Activated naive CD4-positive, alpha-beta T cell treated with Interleukin-2 at 50 U/mL for 16 hours (primary cell): ENCODE data around the gene SDHAF2.
"Not testable (repeated sequence)": the region's sequence is repeated elsewhere in the genome, so short reads cannot be mapped to it uniquely, and the experiment has no call there.

ENCODE experiments used
- DNase-seq: peaks from one replicate; pipeline ENCODE4 v3.0.0-alpha.2; 2020

SDHAF2 gene

DNA sequence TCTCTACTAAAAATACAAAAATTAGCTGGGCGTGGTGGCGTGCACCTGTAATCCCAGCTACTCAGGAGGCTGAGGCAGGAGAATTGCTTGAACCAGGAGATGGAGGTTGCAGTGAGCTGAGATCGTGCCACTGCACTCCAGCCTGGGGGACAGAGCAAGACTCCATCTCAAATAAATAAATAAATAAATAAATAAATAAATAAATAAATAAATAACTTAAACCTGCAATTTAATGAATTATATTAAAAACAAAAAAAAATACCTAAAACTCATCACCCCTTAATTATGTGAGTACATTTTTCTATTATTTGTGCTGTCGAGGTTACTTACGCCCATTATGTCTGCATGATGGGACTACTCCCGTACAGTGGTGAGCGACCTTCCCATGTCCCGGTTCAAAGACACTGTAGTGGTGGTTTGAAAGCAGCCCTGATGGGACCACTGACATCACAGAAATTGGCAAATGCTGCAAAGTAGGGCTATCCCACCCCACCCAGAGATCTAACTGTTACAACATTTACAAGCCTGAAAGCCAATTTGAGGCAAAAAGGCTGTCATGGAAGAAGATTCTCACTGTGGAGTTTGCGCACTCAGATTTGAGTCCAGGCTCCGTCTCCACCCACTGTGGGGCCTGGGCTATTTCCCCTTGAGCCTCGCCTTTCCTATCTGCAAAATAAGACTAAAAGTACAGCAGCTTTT lies 49.6 kb downstream of the SDHAF2 start:
- DNase-seq, result not testable (repeated sequence)

DNA sequence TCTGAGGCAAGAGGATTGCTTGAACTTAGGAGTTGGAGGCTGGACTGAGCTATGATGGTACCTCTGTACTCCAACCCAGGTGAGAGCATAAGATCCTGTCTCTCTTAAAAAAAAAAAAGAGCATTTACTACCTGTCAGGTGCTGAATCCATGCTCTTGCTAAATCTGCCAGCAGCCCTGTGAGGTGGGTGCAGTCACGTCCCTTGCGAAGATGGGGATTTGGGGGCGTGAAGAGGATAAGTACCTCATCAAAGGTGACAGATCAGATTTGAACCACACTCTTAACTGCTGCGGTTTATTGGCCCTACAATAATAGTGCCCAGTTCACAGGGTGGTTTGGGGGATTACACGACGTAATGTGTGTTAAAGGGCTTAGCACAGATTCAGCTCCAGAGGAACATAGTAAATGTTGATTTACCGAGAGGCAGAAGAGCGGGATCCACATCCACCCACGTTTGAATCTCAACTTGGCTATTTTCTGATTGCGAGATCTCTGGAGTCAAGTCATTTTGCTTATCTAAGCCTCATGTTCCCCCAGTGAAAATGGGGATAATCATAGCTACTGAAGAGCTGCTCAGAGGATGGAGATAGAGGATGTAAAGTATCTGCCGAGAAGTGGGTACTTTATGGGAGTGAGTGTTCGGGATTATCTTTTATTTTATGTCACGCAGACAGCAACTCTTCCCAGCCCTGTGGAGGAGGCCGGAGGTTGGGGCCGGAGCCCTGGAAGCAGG lies 50.5 kb downstream of the SDHAF2 start:
- no peak for DNase-seq

DNA sequence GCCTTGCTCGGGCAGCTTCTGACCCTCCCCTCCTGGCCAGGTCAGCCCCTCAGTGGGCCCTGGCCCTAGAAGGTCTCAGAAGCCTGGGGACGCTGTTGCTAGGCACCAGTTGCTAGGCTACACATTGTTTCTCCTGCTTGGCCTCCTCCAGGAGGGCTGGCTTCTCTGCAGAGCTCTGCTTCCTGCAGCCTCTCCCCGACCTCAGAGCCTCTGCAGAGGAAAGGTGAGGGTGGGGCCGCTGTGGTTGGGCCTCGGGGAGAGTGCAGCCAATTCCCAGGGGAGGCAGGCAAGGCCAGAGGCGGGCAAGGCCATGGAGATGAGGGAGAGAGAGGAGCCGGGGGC lies 51.0 kb downstream of the SDHAF2 start:
- no peak for DNase-seq

DNA sequence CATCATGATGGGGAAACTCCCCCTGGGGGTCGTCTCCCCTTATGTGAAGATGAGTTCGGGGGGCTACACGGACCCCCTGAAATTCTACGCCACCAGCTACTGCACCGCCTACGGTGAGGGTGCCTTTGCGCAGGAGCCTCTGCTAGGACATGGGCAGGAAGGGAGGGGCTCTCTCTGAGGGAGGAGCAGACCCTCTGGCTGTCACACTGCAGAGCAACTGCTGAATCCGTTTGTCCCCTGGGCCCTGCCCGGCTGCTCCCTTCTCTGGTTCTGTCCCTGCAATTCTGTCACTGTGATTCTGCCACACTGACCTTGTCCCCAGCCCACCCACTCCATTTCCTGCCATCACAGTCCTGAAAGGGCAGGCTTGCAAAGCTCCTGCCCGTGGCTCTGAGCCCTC lies 51.9 kb downstream of the SDHAF2 start:
- no peak for DNase-seq

DNA sequence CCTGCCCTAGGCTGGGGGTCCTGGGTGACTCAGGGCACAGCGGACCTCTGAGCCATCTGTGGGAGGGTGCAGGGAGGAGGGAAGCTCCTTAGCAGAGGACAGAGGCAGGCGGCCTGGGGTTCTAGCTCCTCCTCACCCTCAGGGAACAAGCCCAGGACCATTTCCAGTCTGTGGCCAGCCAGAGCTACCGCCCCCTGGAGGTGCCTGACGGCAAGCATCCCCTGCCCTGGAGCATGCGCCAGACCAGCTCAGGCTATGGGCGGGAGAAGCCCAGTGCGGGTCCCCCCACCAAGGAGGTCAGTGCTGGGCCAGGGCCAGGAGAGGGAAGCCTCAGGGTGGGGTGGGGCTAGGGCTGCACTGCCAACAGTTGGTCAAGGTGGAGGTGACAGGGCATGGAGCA lies 52.6 kb downstream of the SDHAF2 start:
- peak; percentile 23 for DNase-seq

DNA sequence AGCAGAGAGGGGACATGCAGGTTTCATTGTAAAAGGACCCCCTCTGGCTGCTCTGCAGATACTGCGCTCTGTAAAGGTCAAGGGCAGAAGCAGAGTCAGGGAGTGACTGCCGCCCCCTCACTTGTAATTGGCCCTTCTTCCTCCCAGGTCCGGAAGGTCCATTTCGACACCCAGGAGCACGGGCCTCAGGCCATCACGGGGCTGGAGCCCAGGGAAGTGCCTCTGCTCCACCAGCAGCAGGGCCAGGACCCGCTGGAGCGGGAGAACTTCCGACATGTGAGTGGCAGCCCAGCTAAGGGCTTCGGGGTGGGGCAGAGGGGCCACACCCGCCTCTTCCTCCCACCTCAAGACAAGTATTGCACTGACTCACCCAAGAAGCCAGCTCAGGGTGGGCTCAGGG lies 54.6 kb downstream of the SDHAF2 start:
- no peak for DNase-seq

DNA sequence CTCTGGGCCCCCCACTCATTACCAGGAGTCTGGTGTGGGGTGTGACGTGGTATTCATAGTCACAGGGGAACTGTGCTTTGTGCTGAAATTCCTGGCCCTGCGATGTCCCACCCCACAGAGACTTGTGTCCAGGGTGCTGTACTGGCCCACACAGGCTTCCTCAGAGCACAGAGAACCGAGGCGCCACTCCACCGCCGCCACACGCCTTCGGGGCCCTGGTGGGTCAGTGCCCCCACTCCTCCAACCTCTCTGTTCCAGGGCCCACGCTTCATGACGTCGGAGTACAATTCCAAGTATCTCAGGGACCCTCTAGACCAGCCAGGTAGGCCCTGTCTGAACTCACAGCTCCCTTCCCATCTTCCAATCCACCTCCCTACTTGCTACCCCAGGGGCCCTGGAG lies 55.2 kb downstream of the SDHAF2 start:
- DNase-seq, result no peak

DNA sequence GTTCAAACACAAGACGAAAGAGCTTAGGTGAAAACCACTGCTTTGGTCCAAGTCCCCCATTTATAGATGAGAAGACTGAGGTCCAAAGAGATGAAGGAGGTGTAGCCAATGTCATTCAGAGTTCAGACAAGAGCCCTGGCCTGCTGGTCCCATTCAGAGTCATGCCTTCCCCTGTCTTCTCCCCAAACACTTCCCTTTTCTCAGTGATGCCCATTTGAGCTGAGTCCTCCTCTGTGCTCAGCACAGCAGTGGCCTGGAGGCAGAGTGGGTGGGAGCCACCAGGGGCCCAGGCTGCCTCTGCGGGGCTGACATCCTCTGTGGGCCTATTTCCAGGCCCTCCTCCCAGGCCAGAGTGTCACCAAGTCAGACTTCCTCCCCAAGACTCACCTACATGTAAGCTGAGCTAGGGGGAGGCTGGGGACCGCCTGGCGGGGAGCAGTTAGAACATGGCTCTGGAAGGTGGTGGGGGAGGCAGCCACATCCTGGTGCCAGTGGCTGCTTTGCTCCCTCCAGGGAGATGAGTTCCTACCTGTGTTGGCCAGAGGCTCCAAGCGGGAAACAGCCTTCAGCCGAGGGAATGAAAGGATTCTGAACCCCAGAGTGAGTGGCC lies 56.2 kb downstream of the SDHAF2 start:
- no peak for DNase-seq

DNA sequence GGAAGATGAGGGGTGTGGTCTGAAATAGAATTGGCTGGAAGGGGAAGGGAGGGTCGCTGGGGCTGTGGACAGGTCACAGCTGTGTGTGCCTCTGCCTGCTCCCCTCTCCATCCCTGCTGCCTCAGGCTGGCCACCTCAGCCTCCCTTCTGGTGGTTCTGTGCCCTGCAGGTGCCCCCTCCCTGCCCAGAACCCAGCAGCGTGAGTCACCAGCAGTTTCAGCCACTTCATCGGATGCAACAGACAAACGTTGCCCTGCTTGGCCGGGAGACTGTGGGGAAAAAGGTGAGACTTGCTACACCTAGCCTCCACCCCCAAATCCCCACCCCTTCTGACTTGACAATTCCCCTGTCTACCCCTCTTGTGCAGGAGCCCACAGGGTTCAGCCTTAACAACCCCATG lies 56.9 kb downstream of the SDHAF2 start:
- DNase-seq, result no peak

DNA sequence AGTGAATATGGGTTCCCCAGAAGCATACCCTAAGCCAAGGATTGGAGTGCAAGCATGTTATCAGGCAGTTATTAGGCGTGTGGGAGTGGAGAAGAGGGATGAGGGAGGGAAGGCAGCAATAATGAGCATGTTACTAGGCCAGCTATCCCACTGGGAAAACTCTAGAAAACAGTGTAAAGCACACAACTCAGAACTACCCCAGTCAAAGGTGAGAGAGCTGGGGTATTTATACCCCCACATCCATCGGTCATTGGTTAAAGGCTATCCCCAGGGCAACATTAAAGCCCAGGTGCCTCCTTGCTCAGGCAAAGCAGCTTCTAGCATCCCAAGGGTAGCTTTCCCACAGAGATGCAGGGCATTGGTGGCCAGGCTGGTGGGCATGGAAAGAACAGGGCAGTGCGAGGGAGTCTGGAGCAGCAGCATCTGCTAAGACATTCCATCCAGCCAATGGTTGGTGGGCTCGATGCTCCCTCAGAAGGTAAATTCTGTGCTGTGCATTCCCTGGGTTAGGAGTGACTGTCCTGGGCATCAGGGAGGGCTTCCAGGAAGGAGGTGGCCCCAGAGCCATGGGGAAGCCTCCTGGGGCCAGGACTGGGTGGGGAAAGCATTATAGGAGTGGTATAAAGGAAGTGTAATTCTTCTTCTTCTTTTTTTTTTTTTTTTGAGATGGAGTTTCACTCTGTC lies 57.6 kb downstream of the SDHAF2 start:
- DNase-seq, result no peak

DNA sequence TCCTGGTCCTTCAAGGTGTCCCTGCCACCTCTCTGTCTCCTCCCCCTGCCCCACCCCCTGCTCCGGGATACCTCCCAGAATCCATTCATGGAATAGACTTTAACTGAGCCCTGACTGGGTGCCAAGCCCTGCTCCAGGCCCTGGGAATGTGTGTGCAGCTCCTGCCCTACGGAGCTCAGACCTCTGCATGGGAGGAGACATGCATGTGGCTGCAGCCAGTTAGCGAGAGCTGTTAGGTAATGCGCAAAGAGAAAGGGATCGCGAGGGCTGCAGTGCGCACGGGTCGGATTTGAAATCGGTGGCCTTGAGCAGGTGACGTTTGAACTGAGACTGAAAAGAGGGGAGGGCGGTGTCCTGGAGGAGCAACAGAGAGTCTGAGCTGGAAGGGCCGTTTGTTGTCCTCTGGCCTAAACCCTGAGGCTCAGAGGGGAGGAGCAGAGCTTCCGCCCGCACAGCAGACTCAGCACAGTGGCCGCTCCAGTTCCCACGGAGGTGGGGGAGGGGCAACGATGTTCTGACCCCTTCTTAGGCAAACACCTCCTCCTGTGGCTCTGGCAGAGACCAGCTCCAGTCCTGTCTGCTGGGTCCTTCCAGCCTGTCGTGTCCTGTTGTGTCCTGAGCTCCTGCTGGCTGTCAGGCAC lies 58.8 kb downstream of the SDHAF2 start:
- no peak for DNase-seq

DNA sequence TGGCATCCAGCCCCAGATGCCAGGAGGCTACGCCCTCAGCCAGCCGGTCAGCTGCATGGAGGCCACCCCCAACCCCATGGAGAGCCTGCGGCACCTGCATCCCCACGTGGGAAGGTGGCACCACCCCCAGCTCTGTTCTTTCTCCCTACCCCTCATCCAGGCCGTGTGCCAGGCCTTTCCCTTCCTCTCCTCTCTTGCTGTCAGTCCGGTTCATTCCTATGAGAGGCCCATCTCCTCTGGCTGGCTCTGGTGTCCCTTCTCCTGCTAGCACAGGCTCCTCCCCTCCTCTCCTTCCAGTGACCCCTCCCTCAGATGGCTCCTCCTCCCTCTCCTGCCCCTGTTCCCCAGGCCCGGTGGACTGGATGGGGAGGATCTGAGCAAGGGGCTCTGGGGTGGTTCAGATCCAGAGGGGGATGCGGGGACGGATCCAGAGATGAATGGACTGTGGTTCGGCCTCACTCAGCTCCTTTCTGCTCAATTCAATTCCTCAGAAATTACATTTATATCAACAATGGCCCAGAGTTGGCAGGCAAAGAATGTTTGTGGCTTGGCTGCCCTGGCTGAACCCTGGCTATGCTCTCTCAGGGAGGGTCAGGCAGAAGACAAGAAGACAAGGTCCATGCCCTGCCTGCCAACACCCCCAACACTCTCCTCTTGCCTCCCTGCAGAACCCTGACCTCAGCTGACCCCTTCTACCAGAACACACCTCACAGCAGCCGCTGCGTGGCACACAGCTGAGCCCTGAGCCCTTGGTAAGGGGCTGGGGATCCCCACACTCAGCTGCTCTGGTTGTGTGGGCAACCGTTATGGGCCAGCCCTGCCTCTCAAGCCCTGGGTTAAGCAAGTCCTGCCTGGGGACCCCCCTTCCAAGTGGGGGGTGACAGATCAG lies 60.2 kb downstream of the SDHAF2 start:
- DNase-seq, result no peak

DNA sequence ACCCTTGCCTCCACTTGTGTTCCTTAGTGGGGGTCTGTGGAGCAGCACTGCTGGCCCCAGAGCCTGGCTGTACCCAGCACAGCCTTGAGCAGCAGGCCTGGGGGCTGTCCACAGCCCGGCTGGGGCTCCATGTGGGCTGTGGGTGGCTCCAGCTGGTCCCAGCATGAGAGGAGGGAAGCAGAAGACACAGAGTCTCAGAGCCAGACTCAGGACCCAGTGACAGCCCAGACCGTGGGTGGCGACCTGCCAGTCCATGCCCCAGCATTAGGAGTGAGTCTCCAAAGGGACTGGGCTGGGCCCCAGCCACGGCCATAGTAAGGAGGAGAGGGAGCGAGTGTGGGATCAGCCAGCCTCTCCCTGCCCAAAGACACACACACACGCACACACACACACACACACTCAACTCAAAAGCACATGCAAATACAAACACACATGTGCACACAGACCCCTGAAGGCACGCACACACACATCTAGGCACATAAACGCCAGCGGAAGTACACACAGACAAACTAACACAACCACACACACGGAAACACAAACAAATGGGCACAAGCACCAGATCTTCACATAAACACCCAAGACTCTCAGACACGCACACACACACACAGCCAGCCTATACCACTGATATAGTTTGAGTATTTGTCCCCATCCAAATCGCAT lies 61.9 kb downstream of the SDHAF2 start:
- no peak for DNase-seq

DNA sequence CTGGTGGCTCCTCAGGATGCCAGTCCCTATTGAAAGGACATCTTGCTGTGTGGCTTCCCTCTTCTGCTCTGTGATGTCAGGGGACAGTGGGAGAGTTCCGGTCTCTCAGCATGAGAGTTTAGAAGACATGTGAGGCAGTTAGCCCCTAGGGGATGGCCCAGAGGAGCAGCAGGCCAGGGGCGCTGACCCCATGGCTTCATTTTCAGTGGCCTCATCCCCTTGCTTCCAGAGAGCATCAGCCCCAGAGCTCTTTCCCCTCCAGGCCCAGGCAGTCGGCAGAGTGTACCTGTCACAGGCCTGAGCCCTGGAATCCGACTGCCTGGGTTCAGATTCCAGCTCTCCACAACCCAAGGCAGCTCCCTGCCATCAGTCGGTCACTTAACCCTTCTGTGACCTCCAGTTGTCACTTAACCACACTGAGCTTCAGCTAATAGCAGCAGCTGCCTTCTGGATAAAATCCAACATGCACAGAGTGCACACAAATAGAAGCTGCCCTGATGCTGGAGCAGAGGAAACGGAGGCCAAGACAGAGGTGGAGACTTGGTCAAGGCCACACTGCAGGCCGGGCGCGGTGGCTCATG lies 64.5 kb downstream of the SDHAF2 start:
- no peak for DNase-seq

DNA sequence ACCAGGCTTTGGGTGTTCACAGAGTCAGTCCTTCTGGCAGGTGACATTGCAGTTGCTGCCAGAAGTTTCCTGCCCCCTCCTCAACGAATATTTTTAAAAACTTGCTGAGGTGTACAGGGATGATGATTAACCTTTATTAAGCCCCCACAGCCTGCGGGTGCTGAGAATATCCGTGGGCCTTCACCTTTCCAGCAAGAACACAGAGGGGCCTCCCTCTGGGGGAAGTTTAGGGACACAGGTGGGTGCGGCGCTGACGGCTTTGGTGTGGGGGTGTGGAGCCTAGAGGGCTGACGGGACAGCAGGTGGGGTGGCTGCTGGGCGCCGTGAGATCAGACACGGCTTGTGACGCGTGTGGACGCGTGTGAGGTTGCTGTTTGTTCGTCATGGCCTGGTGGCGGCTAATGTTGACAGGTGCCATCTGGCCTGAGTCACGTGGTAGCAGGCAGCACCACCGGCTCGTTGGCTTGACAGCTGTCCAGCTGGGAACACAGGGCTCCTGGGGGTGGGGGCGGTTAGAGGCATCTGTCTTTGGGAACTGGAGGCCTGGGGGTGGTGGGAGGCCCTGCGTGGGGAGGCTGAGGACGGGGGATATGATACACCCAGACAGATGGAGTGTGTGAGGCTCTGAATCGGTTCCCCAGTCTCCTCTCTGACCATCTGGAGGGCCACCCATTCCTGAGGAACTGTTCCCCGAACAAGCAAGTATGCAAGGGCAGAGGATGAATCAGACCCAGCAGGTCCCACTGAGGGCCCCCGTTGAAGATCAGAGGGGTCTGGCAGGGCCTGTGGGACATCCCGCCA lies 66.1 kb downstream of the SDHAF2 start:
- no peak for DNase-seq
